Testis (tissue), 3 donors: ENCODE data around the gene ZMIZ1. TPM values are rescaled to one million over a fixed set of nuclear protein-coding genes. Genes with fewer than 3 reads are reported as not detected.

Source experiments
- DNase-seq: peaks from one replicate; pipeline ENCODE4 v3.0.0-alpha.2; 2019
- H3K27ac ChIP-seq, 2 donors: fragments of 200-600 bp; sonication (generic); one replicate each; pipeline ENCODE4 v1.5.1; 2019
- H3K27me3 ChIP-seq: fragments of 200-600 bp; sonication (generic); one replicate; pipeline ENCODE4 v1.5.1; 2019
- H3K36me3 ChIP-seq: fragments of 200-600 bp; sonication (generic); one replicate; pipeline ENCODE4 v1.5.1; 2017; ENCODE audit warnings: low read depth; ENCODE audit errors: missing control alignments
- H3K4me1 ChIP-seq: fragments of 200-600 bp; sonication (generic); one replicate; pipeline ENCODE4 v1.5.1; 2019
- H3K4me3 ChIP-seq, 2 donors: fragments of 200-600 bp; sonication (generic); one replicate each; pipeline ENCODE4 v1.5.1; 2017 to 2019
- H3K9me3 ChIP-seq: fragments of 200-600 bp; sonication (generic); one replicate; pipeline ENCODE4 v1.5.1; 2017
- POLR2A ChIP-seq: fragments of 450-650 bp; IDR thresholded peaks from one replicate; pipeline ENCODE4 v1.6.1; 2017; ENCODE audit warnings: antibody characterized with exemption, mild to moderate bottlenecking, moderate library complexity
- WGBS, 2 donors: methylation state at CpG; one replicate each; pipeline ENCODE4 v1.1.5; 2018; 5-methylcytosine and 5-hydroxymethylcytosine counted together
- intact Hi-C: fragments of 100-400 bp; cut with DNase I; formaldehyde crosslinking; loops from one replicate; pipeline ENCODE4 v1.15.1; 2023; ENCODE audit warnings: low total_unique reads
- polyA plus RNA-seq: library from polyadenylated mRNA; stranded (reverse); fragments of 350-450 nt; fragmentation: Illumina TruSeq; extraction: RNeasy Lipid Tissue Mini Kit (QIAGEN cat#74804); gene quantifications from one replicate; pipeline ENCODE4 v1.2.3, GENCODE V29; 2014; ENCODE audit warnings: low read depth, low replicate concordance; ENCODE audit not compliant: insufficient read depth
- total RNA-seq, 2 donors: library from RNA; depleted of rRNA; stranded (reverse); fragments of >200 nt; gene quantifications; one replicate each; pipeline ENCODE4 v1.2.3, GENCODE V29; 2016
- TF ChIP-seq, protein P1 (sequence below), 3 experiments: fragments of 450-650 bp in 2 of 3; fragments of 200-600 bp in 1 of 3; sonication (generic) in 1 of 3; IDR thresholded peaks; one replicate each; pipeline ENCODE4 v1.5.1; 2016 to 2019; ENCODE audit warnings: antibody characterized with exemption in 3 of 3, mild to moderate bottlenecking in 2 of 3, moderate library complexity in 1 of 3

Gene ZMIZ1
- total and polyA plus RNA-seq, 3 donors from 2014 or later: 15.2 to 22.0 (median 18.8) TPM

DNA sequence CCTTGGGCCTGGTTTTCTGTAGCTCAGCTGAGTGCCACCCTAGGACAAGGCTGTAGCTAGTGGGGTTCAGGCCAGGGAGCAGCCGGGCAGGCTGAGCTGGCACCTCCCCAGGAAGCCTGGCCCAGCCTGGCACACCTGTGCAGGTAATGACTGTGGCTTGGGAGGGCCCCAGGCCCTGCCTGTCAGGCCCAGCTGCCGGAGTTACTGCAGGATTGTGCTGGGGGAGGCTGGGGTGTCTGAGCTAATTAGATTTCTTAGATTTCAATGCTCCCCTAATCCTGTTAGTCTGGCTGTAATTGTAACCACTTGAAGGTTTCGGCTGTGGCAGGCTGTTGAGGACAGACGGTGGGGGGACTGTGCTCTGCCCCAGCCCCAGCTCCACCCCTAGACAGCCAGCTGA, 6.0 kb downstream of the ZMIZ1 start:
- intact Hi-C loops: loop anchor here (10.0 kb wide), 1 partner anchor 120 kb away; no protein-coding TSS in a partner anchor
- TF ChIP-seq POLR2A: no peak
- TF ChIP-seq, protein P1, sequence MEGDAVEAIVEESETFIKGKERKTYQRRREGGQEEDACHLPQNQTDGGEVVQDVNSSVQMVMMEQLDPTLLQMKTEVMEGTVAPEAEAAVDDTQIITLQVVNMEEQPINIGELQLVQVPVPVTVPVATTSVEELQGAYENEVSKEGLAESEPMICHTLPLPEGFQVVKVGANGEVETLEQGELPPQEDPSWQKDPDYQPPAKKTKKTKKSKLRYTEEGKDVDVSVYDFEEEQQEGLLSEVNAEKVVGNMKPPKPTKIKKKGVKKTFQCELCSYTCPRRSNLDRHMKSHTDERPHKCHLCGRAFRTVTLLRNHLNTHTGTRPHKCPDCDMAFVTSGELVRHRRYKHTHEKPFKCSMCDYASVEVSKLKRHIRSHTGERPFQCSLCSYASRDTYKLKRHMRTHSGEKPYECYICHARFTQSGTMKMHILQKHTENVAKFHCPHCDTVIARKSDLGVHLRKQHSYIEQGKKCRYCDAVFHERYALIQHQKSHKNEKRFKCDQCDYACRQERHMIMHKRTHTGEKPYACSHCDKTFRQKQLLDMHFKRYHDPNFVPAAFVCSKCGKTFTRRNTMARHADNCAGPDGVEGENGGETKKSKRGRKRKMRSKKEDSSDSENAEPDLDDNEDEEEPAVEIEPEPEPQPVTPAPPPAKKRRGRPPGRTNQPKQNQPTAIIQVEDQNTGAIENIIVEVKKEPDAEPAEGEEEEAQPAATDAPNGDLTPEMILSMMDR (IDR thresholded peaks at IDR 0.05): no peak
- H3K4me3 ChIP-seq: no peak overlapping the region
- no peak overlapping the region for H3K27ac ChIP-seq
- WGBS, 2 donors: 40 to 45% methylated on average over 1 to 4 of the region's 4 CpGs
- H3K9me3 ChIP-seq: no peaks in the 10 kb centered on the region
- DNase-seq: no peak
- H3K27me3 ChIP-seq: no peaks in the 10 kb centered on the region
- H3K4me1 ChIP-seq: peaks cover 40% of the 10 kb centered on the region
- H3K36me3 ChIP-seq: no peaks in the 10 kb centered on the region

DNA sequence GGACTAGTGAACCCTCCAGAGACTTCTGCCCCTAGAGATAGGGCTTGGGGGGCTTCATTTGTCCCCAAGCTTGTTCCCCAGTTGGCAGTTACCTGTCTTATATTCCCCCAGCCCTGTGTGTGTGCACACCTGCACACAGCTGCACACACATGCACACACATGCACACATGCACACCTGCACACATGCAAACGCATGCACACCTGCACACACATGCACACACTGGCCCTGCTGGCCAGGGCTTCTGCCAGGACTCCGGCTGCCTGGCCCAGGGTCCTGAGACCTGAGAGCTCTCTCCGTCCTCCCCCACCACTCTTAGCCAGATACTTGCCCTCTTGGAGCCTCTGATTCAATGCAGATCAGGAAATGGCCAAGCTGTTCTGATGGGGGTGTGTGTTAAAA, 6.7 kb downstream of the ZMIZ1 start:
- 64 to 68% methylated on average over 3 of the region's 3 CpGs for WGBS, 2 donors
- H3K4me1 ChIP-seq: peaks cover 42% of the 10 kb centered on the region
- no peak overlapping the region for H3K27ac ChIP-seq
- TF ChIP-seq, protein P1 (IDR thresholded peaks at IDR 0.05): no peak
- TF ChIP-seq POLR2A: no peak
- H3K9me3 ChIP-seq: no peaks in the 10 kb centered on the region
- intact Hi-C loops: loop anchor here (10.0 kb wide), 1 partner anchor 119 kb away; no protein-coding TSS in a partner anchor
- H3K4me3 ChIP-seq: no peak overlapping the region
- DNase-seq: no peak
- no peaks in the 10 kb centered on the region for H3K36me3 ChIP-seq
- no peaks in the 10 kb centered on the region for H3K27me3 ChIP-seq

- Histone ChIP-seq H3K9me3 (no peaks in the 10 kb centered on the region), H3K27me3 (no peaks in the 10 kb centered on the region), H3K4me3 (no peak overlapping the region), H3K4me1 (peaks cover 49% of the 10 kb centered on the region), H3K36me3 (no peaks in the 10 kb centered on the region), H3K27ac (no peak overlapping the region)
- intact Hi-C loops: loop anchor here (10.0 kb wide), 1 partner anchor 117 kb away; no protein-coding TSS in a partner anchor
- TF ChIP-seq POLR2A: no peak
- TF ChIP-seq, protein P1 (IDR thresholded peaks at IDR 0.05): no peak
- DNase-seq: no peak
- WGBS, 2 donors: 82 to 86% methylated on average over 10 of the region's 10 CpGs
Measured at GRCh38 chr10:79077488-79078173, 8.9 kb downstream of the ZMIZ1 start.

DNA sequence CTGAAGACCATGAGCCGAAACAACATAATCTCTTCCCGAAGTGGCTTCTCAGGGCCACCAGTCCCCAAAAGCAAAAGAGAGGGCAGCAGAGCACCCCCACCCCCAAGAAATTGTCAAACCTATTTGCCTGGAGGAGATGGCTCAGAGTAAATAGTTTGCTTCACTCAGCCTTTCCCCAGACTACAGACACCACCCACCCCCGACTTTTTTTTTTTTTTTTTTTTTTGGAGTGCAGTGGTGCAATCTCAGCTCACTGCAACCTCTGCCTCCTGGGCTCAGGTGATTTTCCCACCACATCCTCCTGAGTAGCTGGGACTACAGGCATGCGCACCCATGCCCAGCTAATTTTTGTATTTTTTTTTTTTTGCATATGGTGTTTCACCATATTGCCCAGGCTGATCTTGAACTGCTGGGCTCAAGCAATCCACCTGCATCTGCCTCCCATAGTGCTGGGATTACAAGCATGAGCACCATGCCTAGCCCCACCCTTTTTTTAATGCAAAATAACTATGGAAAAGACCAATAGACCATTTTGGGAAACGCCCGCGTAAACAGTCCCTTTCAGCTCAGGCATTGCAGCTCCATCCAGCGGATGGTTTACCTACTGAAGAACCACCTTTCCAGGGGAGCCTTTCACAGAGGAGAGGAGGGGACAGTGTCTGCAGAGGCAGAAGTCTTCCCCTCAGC, 9.7 kb downstream of the ZMIZ1 start:
- intact Hi-C loops: loop anchor here (10.0 kb wide), 1 partner anchor 116 kb away; no protein-coding TSS in a partner anchor
- WGBS, 2 donors: 82 to 93% methylated on average over 8 of the region's 8 CpGs
- H3K27ac ChIP-seq: no peak overlapping the region
- H3K4me3 ChIP-seq: no peak overlapping the region
- no peak for TF ChIP-seq POLR2A
- TF ChIP-seq, protein P1 (IDR thresholded peaks at IDR 0.05): no peak
- H3K4me1 ChIP-seq: peaks cover 42% of the 10 kb centered on the region
- H3K9me3 ChIP-seq: no peaks in the 10 kb centered on the region
- H3K27me3 ChIP-seq: no peaks in the 10 kb centered on the region
- H3K36me3 ChIP-seq: no peaks in the 10 kb centered on the region
- no peak for DNase-seq
